HG02763 (cell line): ENCODE data around the gene HDLBP.

Source experiments
- ATAC-seq: cut with Tn5 transposase; IDR thresholded peaks from one replicate; pipeline ENCODE4 v1.9.1; 2021; ENCODE audit warnings: mild to moderate bottlenecking, moderate library complexity; ENCODE audit not compliant: unreplicated experiment

HDLBP gene

DNA sequence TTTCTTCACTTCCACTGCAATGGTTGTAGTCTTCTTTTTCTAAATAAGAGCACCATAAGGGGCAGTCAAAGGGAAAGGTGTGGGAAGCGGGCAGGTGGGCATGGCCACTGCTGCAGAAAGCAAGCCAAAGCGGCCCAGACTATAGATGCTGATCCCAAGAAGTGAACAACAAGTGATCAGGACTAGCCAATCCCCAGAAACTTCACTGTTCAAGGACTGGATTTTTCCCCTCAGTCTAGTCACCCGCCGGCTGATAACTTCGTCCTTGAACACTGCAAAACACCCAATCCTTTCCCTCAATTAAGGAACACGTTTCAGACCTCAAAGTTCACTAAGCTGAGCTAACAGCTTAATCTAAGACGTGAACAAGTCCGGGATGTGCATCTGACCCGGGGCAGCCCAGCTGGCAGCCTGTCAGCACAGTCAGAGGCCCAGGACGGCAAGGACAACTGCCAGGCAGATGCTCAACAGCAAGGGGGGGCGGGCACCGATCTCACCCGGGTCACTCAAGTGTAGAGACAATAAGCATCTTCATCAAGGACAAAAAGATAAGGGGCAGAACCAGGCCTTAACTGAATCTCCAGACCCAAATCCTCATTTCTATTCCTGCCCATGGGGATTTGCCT, 59.8 kb downstream of the HDLBP start:
- no peak for ATAC-seq

DNA sequence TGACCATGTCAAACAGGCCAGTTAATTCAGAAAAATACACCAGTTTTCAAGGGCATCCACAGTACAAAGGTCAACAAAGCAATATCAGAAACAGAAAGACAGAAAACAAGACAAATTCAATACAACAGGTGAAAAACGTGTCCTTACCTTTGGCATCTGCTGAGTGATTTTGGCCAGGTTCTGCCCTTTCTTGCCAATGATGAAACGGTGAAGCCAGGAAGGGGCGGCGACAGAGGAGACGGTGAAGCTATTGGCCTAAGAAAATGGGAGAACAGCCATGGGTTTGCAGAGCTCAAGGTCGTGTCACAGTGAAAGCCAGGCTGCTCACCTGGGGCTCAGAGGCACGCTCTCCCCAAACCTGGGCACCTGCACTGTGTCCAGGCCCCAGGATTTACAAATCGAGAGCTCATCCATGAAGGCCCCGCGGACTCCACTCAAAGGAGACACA, 60.5 kb downstream of the HDLBP start:
- ATAC-seq, result no peak

DNA sequence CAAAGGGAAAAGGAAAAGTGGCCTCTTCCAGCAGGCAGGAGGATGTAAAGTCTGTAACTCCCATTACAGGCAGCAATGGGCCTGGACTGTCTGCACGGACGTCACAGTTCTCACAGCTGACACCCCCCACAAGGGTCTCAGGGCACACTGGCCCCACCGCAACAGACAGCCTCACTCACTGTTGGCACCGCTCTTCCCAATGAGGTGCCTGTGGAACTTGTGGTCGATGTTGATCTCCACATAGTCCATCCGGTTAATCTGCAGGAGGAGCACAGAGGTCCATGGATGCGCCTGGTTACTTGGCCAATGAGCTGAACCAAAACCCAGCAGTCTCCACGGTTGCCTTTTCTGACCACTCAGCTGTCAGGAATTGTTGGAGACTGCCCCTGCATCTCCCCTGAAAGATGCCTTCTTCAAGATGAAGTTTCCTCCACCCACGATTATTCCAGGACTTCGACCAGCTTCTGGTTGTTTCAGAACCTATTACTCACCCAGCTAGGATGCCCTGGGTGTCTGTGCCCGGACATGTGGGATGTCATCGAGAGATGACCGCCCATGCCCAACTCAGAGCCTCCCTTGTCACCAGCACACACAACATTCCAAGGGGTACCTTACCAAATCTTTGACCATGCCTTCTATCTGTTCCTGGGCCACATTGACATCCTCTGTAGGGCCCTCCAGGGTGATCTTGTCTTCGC, 62.5 kb downstream of the HDLBP start:
- no peak for ATAC-seq

DNA sequence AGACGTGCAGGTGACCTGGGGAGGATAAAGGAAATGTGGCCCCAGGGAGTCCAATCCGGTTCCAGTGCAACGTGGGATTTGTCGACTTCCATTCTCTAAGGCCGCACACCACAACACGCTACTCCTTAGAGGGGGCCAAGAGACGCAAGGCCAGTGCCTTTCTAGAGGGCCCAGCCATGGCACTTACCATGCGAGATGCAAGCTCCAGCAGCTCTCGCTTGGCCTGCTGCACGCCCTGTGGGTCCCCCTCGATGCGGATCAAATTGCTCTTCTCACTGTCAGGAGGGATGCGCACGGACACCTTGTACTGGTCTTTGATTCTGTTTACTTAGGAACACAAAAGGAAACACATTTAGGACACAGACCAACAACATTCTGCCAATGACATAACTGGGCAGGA, 65.8 kb downstream of the HDLBP start:
- ATAC-seq, result no peak

DNA sequence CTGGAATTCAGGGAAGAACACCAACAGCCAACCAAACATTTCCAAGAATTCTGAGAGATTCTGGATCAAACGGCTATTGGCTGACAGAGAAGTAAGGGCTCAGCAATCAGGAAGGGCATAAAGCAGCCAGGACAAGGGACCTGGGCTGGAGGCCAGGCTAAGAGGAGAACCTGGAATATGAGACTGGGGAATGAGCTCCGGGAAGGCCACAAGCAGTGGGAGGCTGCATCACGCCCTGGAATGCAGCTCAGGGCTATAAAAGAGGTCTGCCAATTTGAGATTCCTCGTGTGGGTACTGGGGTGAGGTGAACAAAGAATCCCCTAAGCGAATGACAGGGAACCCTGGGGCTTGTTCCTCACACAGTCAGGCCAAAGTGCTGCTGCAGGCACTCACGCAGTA, 66.6 kb downstream of the HDLBP start:
- no peak for ATAC-seq

DNA sequence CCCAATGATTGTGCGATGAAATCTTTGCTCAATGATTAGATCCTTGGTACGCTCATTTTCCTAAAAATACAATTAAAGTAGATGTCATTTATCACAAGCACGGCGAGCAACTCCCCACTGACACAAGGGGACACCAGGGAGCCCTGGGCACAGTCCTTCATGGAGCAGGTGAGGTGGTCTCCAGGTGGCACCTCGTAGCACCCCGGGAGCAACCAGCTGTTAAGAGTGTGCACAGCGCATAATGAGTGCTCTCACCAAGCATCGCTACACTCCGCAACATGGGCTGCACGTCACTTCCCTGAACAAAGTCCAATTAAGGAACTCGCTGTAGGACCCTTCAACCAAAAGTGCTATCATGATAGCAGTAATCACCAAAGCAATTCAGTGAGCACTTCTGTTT, 67.2 kb downstream of the HDLBP start:
- no peak for ATAC-seq

DNA sequence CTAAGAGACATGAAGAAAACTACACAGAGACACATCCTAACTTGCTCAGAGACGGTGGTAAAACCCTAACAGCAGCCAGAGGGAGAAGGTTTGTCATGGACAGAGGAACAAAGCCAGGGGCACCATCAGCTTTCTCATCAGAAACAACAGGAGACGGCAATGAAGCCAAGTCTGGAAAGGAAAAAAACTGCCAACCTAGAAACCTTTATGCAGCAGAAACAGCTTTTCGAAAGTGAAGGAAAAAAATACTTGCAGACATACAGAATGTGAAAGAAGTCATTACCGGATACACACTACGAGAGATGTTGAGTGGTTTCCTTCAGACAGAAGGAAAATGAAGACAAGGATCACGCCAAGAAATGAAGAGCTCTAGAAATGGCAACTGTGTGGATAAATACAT, 71.1 kb downstream of the HDLBP start:
- ATAC-seq, result no peak

DNA sequence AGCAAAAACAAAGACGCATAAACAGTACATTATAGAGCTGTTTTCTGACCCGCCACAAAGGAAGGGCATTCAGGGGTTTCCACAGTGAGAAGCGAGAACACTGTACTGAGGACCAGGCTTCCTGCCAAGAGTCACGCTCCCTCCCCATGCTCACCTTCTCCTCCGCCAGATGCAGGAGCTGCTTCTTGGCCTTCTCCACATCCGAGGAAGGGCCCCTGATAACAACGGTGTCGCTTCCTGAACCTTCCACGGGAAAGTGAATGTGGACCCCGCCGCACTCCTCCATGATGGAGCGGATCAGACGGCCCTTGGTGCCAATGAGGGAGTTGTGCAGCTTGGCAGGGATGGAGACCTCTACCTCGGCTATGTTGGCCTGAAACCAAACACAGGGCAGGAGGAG, 73.2 kb downstream of the HDLBP start:
- no peak for ATAC-seq

DNA sequence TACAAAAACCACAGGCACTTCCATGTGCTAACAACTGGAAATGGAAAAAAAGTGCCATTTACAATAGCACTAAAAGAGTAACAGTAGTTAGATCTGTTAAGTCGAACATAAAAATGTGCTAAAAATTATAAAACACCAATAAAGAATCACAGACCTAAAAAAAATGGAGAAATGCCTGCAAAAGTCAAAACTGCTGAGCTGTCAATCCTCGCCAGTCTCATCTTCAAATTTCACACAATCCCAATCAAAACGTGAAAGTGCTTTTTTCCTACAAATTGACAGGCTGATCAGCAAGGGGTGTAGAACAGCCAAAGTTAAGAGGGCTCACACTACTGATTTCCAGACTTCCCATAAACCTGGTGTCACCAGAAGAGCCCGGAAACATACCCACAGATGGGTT, 73.8 kb downstream of the HDLBP start:
- ATAC-seq, result no peak

DNA sequence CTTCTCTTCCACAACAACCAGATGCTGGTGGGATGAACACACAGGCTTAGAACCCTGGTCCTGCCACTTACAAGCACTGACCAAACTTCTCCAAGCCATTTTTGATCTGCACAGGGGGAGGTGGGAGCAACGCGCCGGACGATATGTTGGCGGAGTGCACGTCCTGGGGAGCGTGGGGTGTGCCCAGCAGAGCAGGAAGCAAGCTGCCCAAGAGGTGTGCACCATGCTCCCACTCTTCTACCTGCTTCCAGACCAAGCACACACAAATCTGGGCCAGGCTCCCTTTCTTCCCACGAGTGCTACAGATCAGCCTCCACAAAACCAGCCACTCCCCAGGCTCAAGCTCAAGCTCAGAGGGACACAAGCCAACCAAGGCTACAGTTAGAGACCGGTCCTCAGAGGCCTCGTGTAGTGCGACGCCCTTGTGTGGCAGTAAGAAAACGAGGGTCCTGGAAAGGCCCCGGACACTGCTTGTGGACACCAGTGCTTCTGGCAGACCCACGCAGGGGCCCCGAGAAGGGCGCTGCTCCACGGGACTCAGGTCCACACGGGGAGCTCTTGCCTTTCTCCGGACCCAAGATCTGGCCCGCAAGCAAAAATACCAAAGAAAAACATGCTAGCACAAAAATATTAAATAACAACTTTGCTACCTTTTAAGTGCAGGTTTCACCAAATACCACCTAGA, 75.0 kb downstream of the HDLBP start:
- no peak for ATAC-seq

DNA sequence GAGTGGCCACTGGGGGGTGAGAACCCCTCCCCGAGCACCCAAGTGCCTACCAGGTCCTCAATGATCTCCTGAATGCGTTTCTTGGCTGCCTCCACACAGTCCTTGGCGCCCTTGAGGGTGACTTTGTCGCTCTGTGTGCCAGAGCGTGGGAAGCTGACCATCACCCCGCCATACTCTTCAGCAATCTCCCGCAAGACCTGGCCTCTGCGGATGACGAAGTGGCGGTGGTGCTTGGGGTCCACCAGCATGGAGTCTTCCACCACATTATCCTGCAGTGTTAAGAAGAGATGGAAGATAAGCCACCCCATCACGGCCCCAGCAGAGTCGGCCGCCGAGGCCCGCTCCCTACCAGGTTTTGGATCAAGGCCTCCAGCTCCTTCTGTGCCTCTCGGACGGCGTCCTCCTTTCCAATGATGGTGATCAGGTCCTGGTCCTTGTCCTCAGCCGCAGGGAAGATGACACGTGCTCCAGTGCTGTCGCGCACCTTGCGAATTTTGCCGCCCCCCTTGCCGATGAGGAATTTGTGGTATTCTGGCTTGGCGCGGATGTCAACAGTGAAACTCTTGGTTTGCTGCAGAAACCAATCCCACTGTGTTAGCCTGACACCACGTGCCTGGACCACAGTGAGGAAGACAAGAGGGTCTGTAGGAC, 75.8 kb downstream of the HDLBP start:
- no peak for ATAC-seq

DNA sequence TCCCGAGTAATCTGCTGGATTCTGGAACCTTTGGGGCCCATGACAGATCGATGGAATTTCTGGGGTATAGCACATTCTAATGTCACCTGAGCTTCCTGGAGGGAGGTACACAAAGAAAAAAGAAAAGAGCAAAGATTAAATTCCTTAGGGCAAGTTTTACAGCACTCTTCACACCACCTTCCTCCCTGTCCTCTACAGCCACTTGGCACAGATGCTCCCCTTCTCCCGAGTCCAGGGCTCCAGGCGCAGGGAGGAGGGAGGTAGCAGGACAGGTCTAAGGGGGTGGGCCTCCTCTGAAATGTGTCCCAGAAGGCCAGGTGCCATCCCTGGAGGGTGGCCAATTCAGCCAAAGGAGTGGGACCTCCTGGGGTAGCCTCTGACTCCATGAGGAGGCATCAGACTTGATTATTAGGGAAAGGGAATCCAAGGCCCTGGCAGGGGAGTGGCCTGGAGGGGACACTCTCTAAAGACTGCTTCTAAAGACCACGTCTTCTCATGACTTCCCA, 76.7 kb downstream of the HDLBP start:
- no peak for ATAC-seq

DNA sequence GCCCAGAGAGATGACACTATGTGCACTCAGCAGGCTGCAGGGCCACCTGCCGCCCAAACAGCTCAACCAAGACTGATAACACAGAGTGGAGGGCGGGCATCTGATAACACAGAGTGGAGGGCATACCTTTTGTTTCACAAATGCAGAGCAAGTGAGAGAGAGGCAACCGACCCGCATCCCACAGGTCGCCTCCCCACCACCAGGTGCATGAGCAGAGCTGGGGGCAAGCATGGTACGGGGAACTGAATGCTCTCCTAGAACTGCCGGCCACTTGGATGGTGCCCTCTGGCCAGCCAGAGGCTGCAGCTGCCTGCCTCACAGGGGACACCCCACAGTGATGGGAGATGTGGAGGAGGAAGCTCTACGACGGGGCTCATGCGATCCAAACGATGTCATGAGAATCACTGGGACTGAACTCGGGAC, 77.5 kb downstream of the HDLBP start:
- no peak for ATAC-seq

DNA sequence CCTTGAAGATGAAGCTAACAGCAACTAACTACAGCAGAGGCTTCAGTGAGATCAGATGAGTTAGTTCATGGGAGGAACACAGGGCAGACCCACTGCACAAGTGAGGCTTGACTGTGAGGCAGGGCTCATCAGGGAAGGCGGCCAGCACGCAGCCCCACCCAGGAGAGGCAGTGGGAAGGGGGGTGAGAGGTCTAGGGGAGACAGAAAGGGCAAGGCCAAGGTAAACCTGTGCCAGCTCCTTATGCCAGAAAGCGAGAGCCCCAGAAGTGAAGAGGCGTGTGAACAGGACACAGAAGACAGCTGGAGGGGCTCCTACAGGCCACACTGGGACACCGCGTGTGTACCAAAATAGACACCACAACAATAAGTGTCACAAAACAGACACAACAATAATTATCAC, 78.4 kb downstream of the HDLBP start:
- ATAC-seq, result no peak

DNA sequence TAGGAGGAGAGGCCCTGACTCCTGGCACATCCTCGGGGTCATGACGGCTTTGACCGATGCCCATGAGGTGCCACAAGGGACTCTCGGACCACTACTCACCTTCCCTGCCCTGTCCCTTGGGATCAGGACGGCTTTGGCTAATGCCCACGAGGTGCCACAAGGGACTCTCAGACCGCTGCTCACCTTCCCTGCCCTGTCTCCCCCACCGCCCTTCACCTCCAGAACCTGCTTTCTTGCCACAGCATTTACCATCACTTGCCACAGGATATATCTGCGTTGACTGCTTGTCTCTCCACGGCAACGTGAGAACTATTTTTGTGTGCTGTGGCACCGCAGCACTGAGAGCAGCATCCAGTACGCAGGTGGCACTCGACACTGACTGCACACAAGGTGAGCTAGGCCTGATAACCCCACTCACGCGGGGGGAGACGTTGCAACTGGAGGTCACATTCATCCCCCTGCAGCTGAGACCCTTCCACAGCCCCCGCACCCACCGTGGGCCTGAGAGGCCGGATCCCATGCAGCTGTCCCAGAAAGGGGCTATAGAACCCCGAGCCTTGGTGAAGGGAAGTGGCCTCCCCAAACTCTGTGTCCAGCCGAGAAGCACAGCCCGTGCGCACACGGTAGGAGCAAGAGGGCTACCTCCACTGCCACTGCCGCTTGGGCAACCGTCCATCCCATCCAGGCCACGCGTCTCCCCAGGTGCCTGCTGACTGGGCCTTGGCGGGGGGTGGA, 79.4 kb downstream of the HDLBP start:
- no peak for ATAC-seq

DNA sequence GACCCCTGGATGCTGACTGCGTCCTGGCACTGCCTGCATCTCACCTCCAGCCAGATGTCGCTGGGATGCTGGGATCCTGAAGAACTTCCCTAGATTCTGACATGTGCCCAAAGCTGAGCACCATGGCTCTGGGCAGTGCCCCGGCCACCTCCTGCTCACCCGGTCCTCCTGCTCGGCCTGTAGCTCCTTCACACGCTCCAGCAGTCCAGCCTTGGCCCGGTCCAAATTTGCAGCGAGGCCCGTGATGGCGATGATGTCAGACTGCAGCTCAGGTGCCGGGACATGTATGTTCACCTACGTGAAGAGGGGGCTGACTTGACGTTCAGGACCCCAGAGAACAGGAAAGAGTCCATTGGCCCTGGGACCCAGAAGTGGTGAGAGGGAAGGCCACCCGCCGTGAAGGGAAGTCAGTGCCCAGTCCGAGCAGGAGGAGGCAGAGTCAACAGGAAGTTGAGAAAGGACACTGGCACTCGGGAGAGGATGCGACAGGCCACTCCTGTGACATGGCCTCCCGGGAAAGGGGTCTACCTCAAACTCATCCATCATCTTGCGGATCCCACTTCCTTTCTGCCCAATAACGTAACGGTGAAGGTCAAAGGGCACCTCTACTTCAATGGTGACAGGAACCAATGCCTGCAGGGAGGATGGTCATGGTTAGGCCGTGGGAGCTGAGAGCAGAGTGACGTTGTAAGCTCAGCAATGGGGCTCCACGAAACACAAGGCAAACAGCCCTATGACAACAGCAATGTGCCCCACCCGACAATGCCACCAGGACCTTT, 80.3 kb downstream of the HDLBP start:
- no peak for ATAC-seq

DNA sequence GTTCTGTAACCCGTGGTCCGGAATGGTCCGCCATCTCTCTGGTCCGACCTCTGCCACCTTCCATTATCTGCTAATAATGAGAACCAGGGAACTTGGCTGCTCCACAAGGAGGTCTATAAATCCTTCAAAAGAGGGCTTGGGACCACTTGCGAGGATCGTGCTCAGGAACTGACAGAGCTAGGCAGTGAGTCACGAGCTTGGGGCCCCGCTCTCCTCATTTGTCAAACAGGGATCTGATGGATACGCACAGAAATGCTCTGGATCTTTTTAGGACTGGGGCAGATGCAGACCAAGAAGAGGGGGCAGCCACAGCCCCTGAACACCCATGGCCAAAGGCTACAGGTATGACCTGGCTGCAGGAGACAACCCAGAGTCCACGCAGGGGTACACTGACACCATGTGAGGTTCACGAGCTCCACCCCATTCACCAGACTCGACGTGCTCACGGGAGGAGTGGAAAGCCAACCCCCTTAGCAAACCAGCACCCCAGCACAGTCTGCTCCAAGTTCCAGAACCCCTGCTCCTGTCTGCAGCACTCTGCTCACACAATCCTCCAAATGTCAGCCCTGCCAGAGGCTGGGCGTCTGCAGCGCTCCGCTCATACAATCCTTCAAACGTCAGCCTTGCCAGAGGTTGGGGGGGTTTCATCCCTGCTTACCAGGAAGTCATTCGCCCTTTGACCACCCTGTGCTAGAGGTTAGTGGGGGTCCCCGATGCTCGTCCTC, 81.2 kb downstream of the HDLBP start:
- no peak for ATAC-seq

DNA sequence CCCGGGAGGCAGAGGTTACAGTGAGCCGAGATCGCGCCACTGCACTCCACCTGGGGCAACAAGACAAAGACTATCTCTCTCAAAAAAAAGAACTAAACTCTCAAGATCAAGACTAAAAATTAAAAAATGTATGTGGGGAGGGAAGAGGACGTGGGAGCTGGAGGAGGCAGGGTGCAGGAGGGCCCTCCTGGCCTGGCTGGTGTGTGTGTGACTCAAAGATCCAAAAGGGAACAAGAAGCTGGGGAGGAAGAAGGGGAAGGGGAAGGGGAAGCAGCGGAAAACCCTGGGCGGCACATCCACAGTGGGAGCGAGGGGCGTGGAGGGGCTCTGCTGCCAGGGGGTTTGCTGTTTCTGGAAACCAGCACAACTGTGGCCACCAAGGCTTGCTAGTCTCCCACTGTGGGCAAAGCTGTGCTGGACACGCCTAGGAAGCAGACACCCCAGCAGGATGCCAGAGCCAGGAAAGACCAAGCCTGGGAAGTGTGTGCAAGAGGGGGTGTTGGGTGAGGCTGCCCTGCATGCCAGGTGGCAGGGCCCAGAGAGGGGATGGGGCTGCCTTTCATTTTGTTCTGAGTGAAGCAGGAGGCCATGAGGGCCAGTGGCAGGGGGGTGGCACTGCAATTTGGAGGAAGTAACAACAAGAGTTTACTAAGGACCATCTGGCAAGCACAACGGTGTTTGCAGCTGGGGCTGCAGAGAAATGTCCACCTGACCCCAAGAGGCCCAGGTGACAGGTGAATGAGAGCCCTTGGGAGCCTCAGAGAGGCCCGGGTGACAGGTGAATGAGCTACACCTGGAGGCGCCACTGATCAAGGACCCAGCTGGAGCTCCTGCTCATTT, 82.5 kb downstream of the HDLBP start:
- no peak for ATAC-seq

DNA sequence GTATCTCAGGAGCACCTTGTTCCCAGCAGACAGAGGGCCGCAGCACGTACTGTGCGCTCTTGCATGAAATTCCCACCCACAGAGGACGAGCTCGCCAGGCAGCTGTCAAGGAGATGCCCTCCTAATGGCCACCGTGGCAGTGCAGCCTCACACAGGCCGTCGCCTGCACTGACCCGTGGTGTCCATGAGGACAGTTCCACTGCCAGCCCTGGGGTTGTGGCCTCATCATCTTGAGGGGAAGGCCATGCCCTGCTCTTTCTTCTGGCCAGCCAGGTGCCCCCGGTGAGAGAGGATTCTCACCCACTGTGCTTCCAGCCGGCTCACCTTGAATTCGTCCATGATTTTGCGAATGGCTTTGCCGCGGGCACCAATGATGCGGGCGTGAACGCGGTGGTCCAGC, 85.0 kb downstream of the HDLBP start:
- no peak for ATAC-seq
